NCI-H460 (cell line): ENCODE measurements around the gene TLR9. TPM values are rescaled to one million over a fixed set of nuclear protein-coding genes. Genes with fewer than 3 reads are reported as not detected.

ENCODE experiments used
- DNase-seq: peaks from one replicate; pipeline ENCODE4 v3.0.0-alpha.2; 2016; ENCODE audit warnings: low read depth; ENCODE audit errors: extremely low read depth
- small RNA-seq, 2 experiments: library from RNA; depleted of rRNA; stranded (forward); fragments of <200 nt; gene quantifications; one replicate each; pipeline ENCODE3, GENCODE V24; 2014
- total RNA-seq: library from RNA; depleted of rRNA; stranded (reverse); fragments of >200 nt; shearing (Covaris generic); gene quantifications from 2 replicates; pipeline ENCODE4 v1.2.3, GENCODE V29; 2014; rRNA removed

Gene TLR9
- total RNA-seq, 1 experiment from 2014 or later: not detected

- no peak for DNase-seq
Measured at GRCh38 chr3:52176180-52176752, 49.2 kb downstream of the TLR9 start.

DNA sequence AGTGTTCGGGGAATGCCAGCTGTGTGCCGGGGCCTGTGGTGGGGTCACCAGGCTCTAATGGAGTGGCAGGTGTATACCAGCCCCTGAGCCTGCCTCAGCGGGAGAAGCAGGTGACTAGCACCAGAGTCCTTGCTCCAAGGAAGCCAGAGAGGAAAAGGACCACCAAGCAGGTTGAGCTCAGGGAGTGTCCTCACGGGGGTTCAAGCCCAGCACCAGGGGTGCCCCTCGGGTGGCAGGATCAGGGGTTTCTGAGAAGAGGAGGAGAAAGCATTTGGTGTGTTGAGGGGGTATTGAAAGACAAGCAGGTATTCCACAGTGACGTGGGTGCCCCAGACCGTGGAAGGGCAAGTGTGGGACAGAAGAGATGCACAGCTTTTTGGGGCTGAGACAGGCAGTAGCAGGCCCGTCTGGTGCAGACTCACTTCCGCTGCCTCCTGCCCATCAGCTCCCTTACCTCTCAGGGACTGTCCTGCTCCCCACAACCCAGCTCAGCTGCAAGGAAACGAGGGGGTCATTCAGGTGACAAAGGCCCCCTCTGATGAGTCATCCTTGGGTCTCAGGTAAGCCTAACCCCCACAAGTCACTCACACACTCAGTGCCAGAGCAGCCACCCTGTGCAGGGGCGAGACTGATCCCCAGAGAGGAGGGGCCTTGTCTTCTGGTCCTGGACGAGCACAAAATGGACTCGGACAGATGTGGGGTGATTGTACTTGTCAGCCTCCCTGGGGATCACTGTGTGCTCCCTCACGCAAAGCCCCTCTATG, 49.8 kb downstream of the TLR9 start:
- DNase-seq: no peak

DNA sequence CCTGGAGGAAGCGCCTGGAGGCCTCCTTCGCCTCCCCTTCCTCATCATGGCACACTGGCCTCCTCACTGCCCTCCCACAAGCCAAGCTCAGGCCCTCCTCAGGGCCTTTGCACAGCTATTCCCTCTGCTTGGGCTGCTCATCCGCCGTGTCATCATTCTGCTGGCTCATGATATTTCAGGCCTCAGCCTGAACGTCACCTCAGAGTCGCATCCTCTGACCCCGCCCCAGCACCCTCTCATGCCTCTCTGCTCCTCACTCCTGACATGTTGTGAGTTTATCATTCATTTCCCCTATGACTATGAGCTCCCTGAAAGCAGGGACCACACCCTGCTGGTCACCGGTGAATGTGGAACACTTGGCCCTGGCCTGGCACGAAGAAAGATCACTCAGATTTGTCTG, 50.5 kb downstream of the TLR9 start:
- no peak for DNase-seq

DNA sequence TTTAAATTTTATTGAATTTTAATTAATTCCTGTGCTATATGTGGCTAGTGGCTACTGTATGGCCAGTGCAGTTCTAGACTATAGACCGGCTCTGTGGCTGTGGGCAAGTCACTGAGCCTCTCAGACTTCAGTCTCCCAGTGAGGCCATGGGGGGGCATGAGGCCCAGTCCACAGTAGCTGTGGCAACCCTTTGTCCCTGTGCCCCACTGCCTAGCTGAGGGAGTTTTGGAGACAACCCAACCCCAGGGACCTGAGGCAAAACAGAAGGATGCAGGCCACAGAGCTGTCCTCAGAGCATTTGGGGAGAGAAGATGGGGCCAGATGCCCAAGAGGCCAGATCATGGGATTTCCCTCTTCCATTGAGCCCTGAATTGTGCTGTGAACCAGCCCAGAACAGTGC, 52.3 kb downstream of the TLR9 start:
- DNase-seq: no peak

GRCh38 chr3:52172262-52172757, 53.1 kb downstream of the TLR9 start:
- no peak for DNase-seq

- peak; percentile 31 for DNase-seq
Measured at GRCh38 chr3:52171514-52172261, 53.8 kb downstream of the TLR9 start.

Small RNAs within 50 kb of the gene (small RNA-seq; reads per million reads assigned to genes)
- gene MIRLET7G: 37.0 to 871 reads per million in 2 experiments

Other genes starting within 250 kb of the TLR9 start
- gene ACY1, start 242.1 kb downstream of the TLR9 start, total RNA-seq: 38.8 and 50.5 TPM in 2 replicates
- 1,557 and 1,701 TPM in 2 replicates for gene RPL29, start 229.8 kb downstream of the TLR9 start, total RNA-seq
- 10.9 and 11.3 TPM in 2 replicates for gene DUSP7, start 169.1 kb downstream of the TLR9 start, total RNA-seq
- 10.7 and 11.0 TPM in 2 replicates for gene POC1A, start 71.2 kb downstream of the TLR9 start, total RNA-seq
- gene ALAS1, start 27.5 kb downstream of the TLR9 start, total RNA-seq: 54.6 and 56.3 TPM in 2 replicates
- 26.6 and 29.3 TPM in 2 replicates for gene TWF2, start 13.5 kb upstream of the TLR9 start, total RNA-seq
- gene PPM1M, start 20.1 kb upstream of the TLR9 start, total RNA-seq: 11.1 and 13.9 TPM in 2 replicates
- 33.5 and 37.9 TPM in 2 replicates for gene WDR82, start 53.0 kb upstream of the TLR9 start, total RNA-seq
- gene GLYCTK, start 62.2 kb upstream of the TLR9 start, total RNA-seq: 4.0 and 4.8 TPM in 2 replicates
- gene DNAH1, start 90.7 kb upstream of the TLR9 start, total RNA-seq: 3.3 and 3.9 TPM in 2 replicates
- gene BAP1, start 184.4 kb upstream of the TLR9 start, total RNA-seq: 42.4 and 50.7 TPM in 2 replicates
- gene PHF7, start 185.0 kb upstream of the TLR9 start, total RNA-seq: 5.5 and 7.7 TPM in 2 replicates
- 0.10 and 0.35 TPM in 2 replicates for gene SEMA3G, start 219.5 kb upstream of the TLR9 start, total RNA-seq
- gene TNNC1, start 228.4 kb upstream of the TLR9 start, total RNA-seq: 0.30 TPM in 1 of 2 replicates, not detected in the other
- gene NISCH, start 230.0 kb upstream of the TLR9 start, total RNA-seq: 18.4 and 19.7 TPM in 2 replicates